Renal pelvis (tissue), 12 donors: ENCODE data around the gene MRAP2. TPM values are rescaled to one million over a fixed set of nuclear protein-coding genes. Genes with fewer than 3 reads are reported as not detected.

ENCODE experiments used
- DNase-seq: peaks from one replicate; pipeline ENCODE4 v3.0.0-alpha.2; 2013
- long read RNA-seq, 16 experiments: transcript quantifications; one replicate each; lab custom pipeline, GENCODE V29; 2026
- polyA plus RNA-seq, 3 donors: library from polyadenylated mRNA; unstranded; fragments of 120-200 nt; gene quantifications; one replicate each; pipeline ENCODE4 v1.2.1, GENCODE V29; 2013; ENCODE audit not compliant: insufficient read length in 3 of 3

The MRAP2 gene, protein sequence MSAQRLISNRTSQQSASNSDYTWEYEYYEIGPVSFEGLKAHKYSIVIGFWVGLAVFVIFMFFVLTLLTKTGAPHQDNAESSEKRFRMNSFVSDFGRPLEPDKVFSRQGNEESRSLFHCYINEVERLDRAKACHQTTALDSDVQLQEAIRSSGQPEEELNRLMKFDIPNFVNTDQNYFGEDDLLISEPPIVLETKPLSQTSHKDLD
- 1 to 10 TPM; 3.2 to 3.9 (median 3.7) TPM for polyA plus RNA-seq
- long read RNA-seq, donor 1: 0 reads
- long read RNA-seq, donor 2, partial matches to known transcripts: 0 of 2 reads
- long read RNA-seq, donor 2, other reads (novel, unspliced or antisense): 0 of 2 reads
- long read RNA-seq, donor 3, partial matches to known transcripts: 0 of 2 reads
- long read RNA-seq, donor 3, other reads (novel, unspliced or antisense): 0 of 2 reads
- long read RNA-seq, donor 4: 0 reads
- long read RNA-seq, donor 5, partial matches to known transcripts: 0 of 1 reads
- long read RNA-seq, donor 5, other reads (novel, unspliced or antisense): 0 of 1 reads
- long read RNA-seq, donor 6, partial matches to known transcripts: 0 of 1 reads
- long read RNA-seq, donor 6, other reads (novel, unspliced or antisense): 0 of 1 reads
- long read RNA-seq, donor 7: 0 reads
- long read RNA-seq, donor 8, partial matches to known transcripts: 0 of 4 reads
- long read RNA-seq, donor 8, other reads (novel, unspliced or antisense): 0 of 4 reads
- long read RNA-seq, donor 9, partial matches to known transcripts: 0 of 2 reads
- long read RNA-seq, donor 9, other reads (novel, unspliced or antisense): 0 of 2 reads
- long read RNA-seq, donor 10, partial matches to known transcripts: 0 of 1 reads
- long read RNA-seq, donor 10, other reads (novel, unspliced or antisense): 0 of 1 reads
- long read RNA-seq, donor 11: 0 reads
- long read RNA-seq, donor 12, partial matches to known transcripts: 0 of 1 reads
- long read RNA-seq, donor 12, other reads (novel, unspliced or antisense): 0 of 1 reads
- long read RNA-seq, donor 13: 0 reads
- long read RNA-seq, donor 14, partial matches to known transcripts: 0 of 3 reads
- long read RNA-seq, donor 14, other reads (novel, unspliced or antisense): 0 of 3 reads
- long read RNA-seq, donor 15, partial matches to known transcripts: 0 of 2 reads
- long read RNA-seq, donor 15, other reads (novel, unspliced or antisense): 0 of 2 reads
- long read RNA-seq, donor 16, partial matches to known transcripts: 0 of 1 reads
- long read RNA-seq, donor 16, other reads (novel, unspliced or antisense): 0 of 1 reads

DNA sequence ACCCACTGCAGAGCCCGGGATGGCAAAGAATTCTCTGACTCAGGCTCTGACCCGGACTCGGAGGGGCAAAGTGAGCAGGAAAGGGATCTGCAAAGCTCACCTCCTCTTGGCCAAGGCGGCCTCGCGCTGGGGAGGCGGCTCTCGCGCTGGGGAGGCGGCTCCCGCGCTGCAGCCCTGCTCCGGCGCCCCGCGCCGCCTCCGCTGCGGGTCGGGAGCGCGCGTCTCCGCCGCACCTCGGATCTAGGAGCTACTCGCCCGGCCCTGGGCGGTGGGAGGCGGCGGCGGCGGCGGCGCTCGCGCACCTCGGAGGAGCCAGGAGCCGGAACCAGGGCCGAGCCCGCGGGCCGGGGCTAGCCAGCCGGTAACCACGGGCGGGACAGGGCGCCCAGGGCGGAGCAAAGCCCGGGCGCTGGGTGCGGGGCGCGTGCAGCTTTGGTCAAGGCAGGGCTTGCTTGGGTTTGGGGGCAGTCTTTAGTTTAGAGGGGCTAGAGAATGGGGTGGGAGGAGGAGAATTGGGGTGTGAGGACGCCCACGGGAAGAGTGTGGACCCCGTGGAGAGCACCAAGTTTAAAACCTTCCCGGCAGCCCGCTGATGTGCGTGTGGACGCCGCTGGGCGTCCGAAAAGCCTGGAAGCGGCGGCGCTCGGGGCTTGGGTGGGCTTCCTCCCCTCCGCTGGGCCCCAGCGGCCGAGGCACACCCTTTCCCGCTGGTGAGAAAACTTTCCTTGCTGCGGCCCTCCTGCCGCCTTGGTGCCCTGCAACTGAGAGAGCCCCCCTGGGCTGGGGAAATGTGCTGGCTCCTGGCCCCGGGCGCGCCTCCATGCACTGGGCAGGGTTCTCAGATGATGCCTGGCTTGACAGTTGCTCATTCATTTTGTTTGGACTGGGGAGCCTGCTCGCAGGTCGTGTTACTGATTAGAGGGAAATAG lies at the start of gene MRAP2:
Gene MRAP2 (plus strand): TSS at position 250 of the 929 bp plus-strand sequence. CDS start 21,547 bp downstream, outside the sequence.
- DNase-seq: no peak

DNA sequence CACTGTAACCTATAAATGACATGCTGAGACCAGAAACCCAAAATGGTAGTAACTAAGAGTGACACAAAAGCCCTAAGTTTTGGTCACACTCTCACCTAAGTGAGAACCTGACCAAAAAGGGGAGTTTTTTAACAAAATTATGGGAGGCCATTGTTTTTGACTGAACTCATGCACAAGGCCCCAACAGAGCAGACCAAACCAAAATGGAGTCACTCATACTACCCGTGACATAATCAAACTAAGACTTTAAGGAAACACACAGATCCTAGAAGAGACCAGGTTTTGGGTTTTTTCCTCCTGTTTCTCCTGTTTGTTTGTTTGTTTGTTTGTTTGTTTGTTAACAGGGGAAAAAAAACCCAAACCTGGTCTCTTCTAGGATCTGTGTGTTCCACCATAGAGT lies 49.2 kb upstream of the MRAP2 start:
- no peak for DNase-seq

DNA sequence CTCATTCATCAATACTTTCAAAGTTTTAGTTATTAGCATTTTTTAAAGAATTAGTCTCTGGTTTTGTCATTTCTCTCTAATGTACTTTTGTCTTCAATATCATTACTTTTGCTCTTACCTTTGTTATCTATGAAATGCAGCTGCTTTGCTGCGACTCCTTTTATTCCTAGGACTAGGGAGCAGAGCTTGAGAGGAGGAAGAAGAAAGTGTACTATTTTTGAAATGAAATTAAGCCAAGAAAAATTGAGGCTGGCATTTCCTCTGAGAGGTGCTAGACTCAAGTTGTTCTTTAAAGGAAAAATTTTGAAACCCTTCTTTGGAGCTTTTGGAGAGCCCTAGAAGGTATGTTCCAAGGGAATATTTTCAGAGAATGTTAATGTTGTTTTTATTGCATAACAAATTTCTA lies 48.3 kb upstream of the MRAP2 start:
- no peak for DNase-seq

GRCh38 chr6:83985715-83986114 lies 47.9 kb upstream of the MRAP2 start:
- no peak for DNase-seq

DNA sequence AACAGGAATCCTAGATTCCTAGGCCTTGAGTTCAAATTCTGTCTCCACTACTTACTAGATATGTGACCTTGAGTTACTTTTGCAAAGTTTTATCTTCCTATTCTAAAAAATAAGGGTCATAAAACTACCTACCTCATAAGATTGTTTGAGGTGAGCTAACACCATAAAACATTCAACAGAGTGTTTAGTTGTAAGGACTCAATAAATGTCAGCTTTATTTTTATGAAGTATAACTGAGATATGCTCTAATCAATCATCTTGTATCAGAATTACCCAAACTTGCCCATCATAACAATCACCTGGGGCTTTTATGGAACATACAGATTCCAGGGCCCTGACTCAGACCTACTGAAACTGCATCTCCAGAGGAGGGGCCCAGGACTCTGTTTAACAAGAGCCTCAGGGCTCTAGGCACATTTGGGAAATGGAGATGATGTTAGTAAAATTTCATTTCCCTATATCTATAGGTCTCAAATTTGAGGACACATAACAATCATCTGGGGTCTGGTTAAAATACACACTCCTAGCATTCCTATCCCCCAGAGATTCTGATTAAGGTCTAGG lies 35.5 kb upstream of the MRAP2 start:
- no peak for DNase-seq

GRCh38 chr6:84001119-84001518 lies 32.5 kb upstream of the MRAP2 start:
- no peak for DNase-seq

DNA sequence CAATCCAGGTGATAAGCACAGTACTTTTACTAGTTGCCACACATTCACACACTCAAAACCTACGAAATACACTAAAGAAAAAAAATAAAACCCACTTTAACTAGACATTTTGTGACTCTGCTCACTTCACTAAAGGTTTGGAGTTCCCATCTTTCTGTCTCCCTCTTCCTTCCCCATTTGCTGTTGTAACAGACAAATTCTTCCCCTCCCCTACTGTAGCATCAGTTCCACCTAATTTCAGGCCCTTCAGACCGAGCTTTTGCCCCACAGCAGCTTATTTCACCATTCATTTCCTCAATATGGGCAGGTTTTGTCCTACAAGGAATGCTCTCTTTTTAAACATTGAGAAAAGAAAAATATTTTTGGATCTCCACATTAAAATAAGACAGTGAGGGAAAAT lies 31.3 kb upstream of the MRAP2 start:
- DNase-seq: no peak

DNA sequence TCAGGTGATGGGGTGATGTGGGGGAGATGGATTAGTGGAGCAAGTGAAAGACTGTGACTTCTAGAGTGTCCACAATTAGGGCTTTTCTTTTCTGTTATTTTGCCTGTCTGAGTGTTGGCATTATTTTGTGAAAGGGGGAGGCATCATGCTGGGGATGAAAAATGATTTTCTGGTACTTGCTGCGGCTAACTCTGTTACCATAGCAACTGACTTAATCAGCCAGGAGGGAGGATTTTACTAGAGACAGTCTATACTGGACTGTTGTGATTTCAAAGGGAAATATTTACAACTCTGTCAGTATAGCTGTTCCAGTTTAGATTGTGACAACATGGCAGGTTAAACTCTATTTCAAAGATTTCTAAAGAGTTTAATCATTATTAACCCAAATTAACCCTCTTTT lies 30.4 kb upstream of the MRAP2 start:
- DNase-seq: no peak

DNA sequence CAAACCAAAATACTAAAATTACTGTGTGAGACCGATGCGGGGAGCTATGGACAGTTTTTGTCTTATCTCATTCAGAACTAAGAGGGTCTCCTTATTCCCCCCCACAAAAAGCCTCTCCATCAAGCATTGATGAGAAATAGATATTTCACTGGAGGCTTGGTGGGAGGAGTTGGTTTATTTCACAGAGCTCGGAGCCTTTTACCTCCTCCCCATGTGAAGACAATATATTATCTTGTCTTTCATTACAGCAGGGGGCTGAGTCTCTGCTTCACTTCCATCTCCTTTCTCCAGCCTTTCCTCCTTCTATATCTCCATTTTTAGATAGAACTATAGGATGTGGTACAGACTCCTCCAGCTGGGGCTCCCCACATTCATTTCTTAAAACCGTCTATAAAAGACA lies 29.9 kb upstream of the MRAP2 start:
- DNase-seq: no peak

- DNase-seq: no peak
Measured at GRCh38 chr6:84007871-84008270, 25.7 kb upstream of the MRAP2 start.

DNA sequence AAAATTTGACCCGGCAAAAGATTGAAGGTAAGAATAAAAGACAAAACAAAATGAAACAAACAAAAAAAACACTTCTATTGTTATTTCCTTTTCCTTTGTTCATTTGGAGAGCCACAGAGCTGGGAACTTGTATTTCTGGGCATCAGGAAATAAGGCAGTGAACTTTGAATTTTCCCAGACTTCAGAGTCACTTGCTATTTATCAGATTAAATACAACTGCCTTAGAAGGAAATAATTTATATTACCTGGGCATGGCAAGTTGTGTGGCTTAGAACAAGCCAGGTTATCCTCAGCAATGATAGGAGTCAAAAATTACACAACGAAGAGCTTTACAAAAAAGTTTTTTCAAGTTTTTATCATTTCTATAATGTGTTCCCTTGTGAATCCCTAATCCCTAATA lies 20.2 kb upstream of the MRAP2 start:
- no peak for DNase-seq

DNA sequence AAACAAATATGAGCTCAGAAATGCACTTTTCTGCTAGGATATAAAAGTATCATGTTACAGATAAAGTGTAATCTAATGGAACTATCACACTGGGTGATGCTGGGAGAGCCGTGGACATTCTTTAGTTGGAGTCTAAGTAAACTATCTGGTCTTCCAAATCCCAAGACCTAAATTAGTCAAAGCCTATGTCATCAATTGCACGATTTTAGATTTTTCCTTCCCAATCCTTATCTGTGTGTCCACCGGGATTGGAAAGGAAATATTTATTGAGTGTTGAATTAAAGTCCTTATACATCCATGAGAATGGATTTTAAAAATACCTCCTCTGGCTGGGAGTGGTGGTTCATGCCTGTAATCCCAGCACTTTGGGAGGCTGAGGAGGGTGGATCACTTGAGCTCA lies 19.6 kb upstream of the MRAP2 start:
- no peak for DNase-seq

GRCh38 chr6:84016029-84016428 lies 17.5 kb upstream of the MRAP2 start:
- DNase-seq: no peak

DNA sequence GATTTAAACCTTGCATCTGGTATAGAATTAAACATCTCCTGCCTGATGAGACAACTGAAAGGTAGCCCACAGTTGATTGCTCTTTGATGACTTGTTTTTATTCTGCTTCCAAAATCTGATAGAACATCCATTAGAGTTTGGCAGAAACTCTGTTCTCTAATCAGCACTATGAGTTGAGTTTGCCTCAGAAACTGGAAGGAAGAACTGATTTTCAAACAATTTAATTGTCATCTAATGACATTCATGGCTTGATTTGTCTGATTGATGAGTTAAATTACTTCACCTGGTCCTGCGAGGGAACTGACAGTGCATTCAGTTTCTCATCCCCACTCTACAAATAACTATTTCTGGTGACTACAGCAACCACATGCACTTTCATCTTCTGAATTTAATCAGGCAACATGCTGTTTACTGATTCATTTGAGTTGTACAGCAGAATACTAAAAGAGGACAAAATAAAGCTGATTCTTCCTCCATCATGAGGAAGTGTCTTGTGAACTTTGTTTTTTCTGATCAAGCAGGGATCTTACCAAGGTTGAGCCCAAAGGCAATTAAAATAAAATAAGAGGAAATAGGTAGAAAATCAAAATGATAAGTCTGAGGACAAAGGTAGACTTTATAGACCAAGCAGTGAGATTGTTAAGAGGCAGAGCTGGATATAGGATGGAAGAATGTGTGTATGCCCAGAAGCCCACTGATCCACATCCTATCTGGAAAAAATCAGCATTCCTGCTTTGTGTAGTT lies 15.7 kb upstream of the MRAP2 start:
- no peak for DNase-seq

- no peak for DNase-seq
Measured at GRCh38 chr6:84018453-84019061, 15.0 kb upstream of the MRAP2 start.

GRCh38 chr6:84019141-84019841 lies 14.3 kb upstream of the MRAP2 start:
- no peak for DNase-seq

DNA sequence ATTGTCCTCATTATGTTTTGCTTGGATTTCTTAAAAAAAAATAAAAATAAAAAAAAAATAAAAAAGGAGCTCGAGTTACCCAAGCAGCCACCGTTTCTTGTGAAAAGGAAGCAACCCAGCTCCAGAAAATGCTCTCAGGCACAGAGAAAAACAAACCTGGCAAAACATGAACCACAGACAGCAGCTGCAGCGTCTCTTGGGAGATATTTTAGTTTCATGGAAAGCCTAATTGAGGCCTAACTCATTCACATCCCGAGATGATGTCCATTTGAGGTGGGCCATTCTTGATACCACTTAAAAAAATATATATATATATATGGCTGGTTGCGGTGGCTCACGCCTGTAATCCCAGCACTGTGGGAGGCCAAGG lies 13.7 kb upstream of the MRAP2 start:
- no peak for DNase-seq

DNA sequence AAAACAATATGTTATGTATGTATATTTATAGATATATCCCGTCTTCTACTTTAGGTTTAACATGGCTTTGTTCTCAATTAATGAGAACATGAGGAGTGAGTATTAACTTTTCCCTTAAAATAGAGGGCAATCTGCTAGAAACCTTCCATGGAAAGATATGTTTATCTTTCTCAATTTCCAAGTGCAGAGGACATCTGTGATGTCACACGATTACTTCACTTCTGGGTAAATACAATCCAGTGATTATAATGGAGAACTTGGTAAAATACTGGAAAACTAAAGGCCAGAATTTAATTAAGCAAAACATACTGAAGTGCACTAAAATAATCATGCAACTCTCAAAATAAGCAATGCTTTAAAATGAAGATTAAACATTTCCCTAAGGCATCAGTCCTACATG lies 11.9 kb upstream of the MRAP2 start:
- no peak for DNase-seq

DNA sequence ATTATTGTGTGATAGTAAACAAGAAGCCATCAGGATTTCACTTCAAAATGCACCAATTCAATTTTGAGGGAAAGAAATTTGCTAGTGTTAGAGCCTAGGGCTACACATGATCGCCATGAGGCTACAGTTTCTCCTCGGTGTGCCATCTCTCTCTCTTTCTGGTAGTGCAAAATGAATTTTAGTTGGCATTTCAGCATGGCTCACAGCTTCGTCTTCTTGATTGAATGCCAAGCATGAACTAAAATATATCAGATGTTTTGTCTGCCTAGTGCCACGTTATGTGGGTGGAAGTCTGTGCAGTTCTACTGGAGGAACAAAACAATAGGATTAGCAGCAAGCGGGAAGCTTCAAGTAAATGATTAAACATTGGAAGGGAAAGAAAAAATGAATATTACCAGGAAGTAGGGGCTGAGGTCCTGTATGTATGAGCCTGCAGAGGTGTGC lies 6.8 kb upstream of the MRAP2 start:
- DNase-seq: no peak
